Suprapubic skin (tissue), 3 donors: ENCODE results near the gene CRABP1.

ENCODE experiments used
- POLR2AphosphoS5 ChIP-seq, 3 donors: sonication (generic); formaldehyde crosslinking; IDR thresholded peaks; one replicate each; pipeline ENCODE4 v1.6.1; 2017; ENCODE audit warnings: antibody characterized with exemption in 3 of 3
- TF ChIP-seq, protein P1 (sequence below), 2 donors: fragments of 200-600 bp in 1 of 2; fragments of 450-650 bp in 1 of 2; sonication (generic) in 1 of 2; IDR thresholded peaks; one replicate each; pipeline ENCODE4 v1.5.1; 2016 to 2019; ENCODE audit warnings: antibody characterized with exemption in 2 of 2, mild to moderate bottlenecking in 1 of 2, moderate library complexity in 1 of 2

DNA sequence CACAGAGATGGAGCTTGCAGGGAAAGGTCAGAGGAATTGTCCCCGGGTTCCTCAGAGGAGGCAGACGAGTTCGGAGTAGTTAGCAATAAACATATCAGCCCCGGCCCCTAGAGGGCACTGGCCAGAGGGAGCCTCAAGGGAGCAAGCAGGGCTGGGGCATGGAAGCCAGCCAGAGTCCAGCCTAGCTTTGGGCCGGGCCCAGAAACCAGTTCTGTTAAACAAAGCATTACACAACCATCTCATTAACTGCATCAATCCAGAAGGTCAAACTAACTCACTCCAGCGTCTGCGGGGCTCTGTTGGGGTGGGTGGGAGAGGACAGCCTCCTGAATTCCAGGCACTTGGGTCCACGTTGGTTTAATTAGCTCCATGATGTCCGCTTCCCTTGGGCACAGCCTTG, 56.8 kb downstream of the CRABP1 start:
- TF ChIP-seq, protein P1, sequence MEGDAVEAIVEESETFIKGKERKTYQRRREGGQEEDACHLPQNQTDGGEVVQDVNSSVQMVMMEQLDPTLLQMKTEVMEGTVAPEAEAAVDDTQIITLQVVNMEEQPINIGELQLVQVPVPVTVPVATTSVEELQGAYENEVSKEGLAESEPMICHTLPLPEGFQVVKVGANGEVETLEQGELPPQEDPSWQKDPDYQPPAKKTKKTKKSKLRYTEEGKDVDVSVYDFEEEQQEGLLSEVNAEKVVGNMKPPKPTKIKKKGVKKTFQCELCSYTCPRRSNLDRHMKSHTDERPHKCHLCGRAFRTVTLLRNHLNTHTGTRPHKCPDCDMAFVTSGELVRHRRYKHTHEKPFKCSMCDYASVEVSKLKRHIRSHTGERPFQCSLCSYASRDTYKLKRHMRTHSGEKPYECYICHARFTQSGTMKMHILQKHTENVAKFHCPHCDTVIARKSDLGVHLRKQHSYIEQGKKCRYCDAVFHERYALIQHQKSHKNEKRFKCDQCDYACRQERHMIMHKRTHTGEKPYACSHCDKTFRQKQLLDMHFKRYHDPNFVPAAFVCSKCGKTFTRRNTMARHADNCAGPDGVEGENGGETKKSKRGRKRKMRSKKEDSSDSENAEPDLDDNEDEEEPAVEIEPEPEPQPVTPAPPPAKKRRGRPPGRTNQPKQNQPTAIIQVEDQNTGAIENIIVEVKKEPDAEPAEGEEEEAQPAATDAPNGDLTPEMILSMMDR (IDR thresholded peaks at IDR 0.05), result no peak
- no peak for TF ChIP-seq POLR2AphosphoS5 (IDR thresholded peaks at IDR 0.05)
